DMS 273 (cell line): Measurements from ENCODE around the gene ZNF571.

Experiments used
- DNase-seq: peaks from one replicate; lab custom pipeline; 2025; ENCODE audit not compliant: unreplicated experiment; lab: John Stamatoyannopoulos, UW

Gene ZNF571

GRCh38 chr19:37594304-37594981 is at the start of gene ZNF571, which contains the start of gene ZNF540:
TSS of gene ZNF571 (minus strand) at chr19:37594792. CDS start at chr19:37586676, 8,116 bp downstream.
TSS of gene ZNF540 (plus strand) at chr19:37594876. CDS start at chr19:37598448, 3,572 bp downstream.
- peak; percentile 98 for DNase-seq

GRCh38 chr19:37635076-37636056 is 40.8 kb upstream of the ZNF571 start:
- no peak for DNase-seq

GRCh38 chr19:37594982-37595382 is 390 bp upstream of the ZNF571 start:
- DNase-seq: peak; percentile 75

DNA sequence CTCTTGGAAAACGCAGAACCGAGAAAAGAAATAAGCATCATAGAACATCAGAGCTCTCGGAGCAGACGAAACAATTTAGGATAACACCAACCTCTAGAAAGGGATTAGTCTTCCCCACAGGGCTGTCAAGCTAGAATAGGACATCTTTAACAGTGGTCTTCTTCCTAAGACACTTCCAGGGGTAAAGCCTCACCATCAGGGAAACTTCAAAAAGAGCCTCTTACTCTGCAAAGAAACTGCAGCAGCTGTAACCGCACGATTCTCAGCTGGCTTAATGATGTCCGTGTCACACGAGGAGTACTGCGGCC is 642 bp downstream of the ZNF571 start:
- no peak for DNase-seq

GRCh38 chr19:37583340-37583739 is 11.3 kb downstream of the ZNF571 start:
- DNase-seq: no peak

DNA sequence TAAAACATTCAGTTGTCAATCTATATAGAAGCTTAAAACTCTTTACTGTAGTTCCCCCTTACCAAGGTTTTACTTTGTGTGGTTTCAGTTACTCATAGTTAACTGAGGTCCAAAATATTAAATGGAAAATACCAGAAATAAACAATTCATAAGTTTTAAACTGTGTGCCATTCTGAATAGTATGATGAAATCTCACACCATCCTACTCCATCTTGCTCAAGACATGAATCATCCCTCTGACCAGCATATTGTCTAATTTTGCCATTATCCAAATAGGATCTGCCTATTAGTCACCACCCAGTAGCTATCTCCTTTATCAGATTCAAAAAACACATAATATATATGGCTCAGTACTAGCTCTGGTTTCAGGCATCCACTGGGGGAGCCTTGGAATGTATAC is 22.4 kb downstream of the ZNF571 start:
- no peak for DNase-seq

- no peak for DNase-seq
Measured at GRCh38 chr19:37565370-37565669, 29.3 kb downstream of the ZNF571 start.

- no peak for DNase-seq
Measured at GRCh38 chr19:37564624-37565369, 29.8 kb downstream of the ZNF571 start.

GRCh38 chr19:37563518-37563917 is 31.1 kb downstream of the ZNF571 start:
- no peak for DNase-seq

DNA sequence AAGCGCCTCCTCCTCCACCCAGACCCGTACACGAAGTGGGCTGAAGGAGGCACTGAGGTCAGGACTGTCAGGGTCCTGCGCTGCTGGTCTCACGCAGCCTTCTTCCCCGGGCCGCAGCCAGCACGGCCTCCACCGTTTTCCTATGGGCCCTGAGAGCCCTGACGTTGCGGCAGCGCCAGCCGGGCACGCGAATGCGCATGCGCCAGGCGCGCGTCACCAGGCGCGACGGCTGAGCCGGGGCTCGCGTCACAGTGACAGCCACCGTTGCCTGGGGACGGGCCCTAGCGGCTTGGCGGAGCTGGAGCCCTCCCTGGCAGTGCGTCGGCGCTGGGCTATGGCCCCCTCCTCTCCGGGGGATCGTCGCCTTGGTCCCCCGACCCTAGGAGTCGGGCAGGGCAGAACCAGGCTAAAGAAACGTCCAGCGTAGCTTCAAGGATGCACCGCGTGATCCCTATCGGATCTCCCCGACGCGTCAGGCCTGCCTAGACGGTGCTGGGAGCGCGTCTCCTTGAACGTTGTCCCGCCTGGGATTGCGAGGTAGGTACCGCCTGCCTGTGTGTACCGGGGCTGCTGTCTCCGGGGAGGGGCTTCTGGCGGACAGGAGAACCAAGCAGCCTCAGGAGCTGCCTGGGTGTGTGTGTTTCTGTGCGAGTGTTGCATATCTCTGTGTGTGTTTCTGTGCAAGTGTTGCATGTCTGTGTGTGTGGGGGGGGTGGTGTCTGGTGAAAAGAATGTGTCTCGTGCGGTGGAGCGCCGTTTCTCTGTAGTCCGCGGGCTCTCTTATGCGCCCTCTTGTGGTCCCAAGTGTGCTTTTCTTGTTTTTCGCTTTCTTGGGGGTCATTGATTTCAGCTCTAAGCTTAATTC is 43.2 kb downstream of the ZNF571 start:
- peak; percentile 20 for DNase-seq

DNA sequence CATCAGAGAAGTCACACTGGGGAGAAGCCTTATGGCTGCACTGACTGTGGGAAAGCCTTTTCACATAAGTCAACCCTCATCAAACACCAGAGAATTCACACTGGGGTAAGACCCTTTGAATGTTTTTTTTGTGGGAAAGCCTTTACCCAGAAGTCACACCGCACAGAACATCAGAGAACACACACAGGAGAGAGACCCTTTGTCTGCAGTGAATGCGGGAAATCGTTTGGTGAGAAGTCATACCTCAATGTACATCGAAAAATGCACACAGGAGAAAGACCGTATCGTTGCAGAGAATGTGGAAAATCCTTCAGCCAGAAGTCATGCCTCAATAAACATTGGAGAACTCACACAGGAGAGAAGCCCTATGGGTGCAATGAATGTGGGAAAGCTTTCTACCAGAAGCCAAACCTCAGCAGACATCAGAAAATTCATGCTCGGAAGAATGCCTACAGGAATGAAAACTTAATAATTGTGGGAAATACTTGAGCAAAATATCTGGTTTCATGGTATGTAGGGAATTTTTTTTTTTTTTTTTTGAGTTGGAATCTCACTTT is 57.1 kb downstream of the ZNF571 start:
- DNase-seq: no peak

GRCh38 chr19:37519890-37520289 is 74.7 kb downstream of the ZNF571 start:
- no peak for DNase-seq
